GM19328 (cell line): ENCODE data around the gene PTPN13.

ENCODE experiments used
- ATAC-seq: cut with Tn5 transposase; IDR thresholded peaks from one replicate; pipeline ENCODE4 v1.9.1; 2021; ENCODE audit warnings: mild to moderate bottlenecking, moderate library complexity; ENCODE audit not compliant: unreplicated experiment

Gene PTPN13

DNA sequence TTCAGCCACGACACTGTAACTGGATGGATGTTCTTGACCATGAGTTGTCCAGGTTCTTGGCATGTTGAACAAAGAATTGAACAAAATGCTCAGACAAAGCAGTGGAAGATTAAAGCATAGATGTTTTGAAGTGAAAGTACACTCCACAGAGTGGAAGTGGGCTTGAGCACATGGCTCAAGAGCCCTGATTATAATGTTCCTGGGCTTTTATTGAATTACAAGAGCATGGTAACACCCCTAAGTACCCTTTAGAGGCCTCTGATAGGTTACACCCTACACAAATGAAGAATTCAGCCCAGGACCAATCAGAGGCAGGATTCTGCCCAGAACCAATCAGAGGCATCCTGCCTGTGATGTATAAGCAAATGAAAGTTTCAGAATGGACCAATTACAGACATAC is 221.5 kb downstream of the PTPN13 start:
- no peak for ATAC-seq

DNA sequence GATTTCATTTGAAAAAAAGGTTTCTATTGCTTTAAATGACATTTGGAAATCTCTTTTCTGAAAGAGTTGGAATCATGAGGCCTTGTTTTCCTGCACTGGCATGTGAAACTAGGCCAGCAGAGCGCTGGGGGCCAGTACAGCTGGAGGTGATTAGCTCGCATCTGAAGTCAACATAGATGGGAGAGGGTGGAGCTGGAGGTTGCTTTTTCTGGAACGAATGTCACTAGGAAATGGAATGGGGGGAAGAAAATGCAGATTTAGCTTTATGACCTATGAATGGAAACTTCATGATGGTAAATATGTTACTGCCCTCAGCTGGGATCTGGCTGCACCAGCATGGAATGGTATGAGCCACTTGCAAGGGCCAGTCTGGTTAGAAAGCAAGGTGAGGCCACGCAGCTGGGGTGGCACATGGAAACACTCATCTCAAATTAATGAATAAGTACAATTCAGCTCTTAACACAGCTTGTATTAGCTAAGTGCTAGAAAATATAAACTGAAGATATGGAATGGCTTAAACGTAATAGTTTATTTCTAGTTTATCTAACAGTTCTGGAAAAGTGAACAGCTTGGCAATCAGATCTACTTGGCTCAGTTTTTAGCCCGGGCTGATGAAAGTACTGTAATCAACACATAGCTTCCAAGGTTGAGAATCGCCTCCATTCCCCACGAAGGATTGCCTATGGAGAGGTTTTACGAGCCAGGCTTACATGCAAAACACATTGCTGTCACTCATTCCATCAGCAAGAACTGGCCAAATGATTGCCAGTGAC is 222.6 kb downstream of the PTPN13 start:
- ATAC-seq = no peak

DNA sequence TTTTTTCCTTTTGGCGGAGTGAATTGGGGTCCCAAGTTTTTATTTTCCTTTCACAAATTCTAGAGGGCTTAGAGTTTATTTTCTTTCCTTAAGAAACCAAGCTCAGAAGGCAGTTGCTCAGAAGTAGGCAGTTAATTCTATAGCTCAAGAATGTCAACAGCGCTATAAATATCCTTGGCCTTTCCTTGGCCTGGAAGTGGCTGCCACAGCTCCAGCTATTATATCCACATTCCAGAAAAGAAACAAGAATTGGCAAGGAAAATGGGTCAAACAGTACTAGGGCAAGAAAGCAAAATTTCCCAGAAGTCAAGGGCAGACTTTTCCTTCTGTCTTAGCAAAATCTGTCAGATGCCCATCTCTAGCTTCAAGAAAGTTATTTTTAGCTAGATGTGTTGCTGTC is 224.1 kb downstream of the PTPN13 start:
- no peak for ATAC-seq

GRCh38 chr4:86818841-86819240 is 224.7 kb downstream of the PTPN13 start:
- no peak for ATAC-seq

- no peak for ATAC-seq
Measured at GRCh38 chr4:86819561-86819960, 225.4 kb downstream of the PTPN13 start.

- no peak for ATAC-seq
Measured at GRCh38 chr4:86821151-86821550, 227.0 kb downstream of the PTPN13 start.

- no peak for ATAC-seq
Measured at GRCh38 chr4:86822136-86822535, 228.0 kb downstream of the PTPN13 start.

GRCh38 chr4:86825511-86825910 is 231.4 kb downstream of the PTPN13 start:
- no peak for ATAC-seq

GRCh38 chr4:86831262-86832130 is 237.4 kb downstream of the PTPN13 start:
- no peak for ATAC-seq

DNA sequence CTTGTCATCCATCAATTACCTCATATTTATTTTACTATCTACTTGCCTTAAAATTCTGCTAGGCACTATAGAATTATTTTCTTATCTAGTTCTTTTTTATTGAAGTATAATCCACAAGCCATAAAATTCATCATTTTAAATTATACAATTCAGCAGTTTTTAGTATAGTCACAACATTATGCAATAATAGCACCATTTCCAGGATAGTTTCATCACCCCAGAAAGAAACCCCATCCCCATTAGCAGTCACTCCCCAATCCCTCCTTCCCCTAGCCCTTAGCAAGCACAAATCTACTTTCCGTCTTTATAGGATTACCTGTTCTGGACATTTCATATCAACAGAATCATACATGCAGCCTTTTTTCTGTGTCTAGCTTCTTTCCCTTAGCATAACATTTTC is 239.5 kb downstream of the PTPN13 start:
- ATAC-seq = no peak

DNA sequence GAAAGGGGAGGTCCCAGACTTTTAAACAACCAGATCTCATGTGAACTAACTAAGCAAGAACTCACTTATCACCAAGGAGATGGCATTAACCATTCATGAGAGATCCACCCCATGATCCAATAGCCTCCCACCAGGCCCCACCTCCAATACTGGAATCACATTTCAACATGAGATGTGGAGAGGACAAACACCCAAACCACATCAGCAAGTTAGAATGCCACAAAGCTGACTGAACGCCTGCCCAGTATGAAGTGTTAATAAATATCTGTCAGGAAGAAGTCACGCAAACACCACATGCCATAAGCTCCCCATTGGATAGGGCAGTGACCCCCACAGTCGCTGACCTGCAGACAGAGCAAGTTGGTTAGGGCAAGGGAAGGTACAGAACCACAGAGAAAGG is 240.8 kb downstream of the PTPN13 start:
- ATAC-seq = no peak

DNA sequence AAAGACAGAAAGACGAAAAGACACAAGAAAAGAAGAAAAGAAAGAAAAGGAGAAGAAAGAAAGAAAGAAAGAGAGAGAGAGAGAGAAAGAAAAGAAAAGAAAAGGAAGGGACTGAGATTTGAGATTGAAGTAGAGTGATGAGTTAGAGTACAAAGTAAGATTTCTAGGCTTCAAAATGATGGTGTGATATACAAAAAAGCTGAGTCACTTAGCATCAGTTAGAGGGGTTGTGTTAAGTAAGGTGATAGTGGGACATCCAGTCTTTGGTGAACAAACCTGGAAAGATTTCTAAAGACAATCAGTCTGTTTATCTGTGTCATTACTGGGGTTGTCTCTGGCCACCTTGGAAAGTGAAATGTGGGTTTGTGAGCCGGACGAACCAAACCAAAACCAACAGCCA is 241.6 kb downstream of the PTPN13 start:
- ATAC-seq = no peak

DNA sequence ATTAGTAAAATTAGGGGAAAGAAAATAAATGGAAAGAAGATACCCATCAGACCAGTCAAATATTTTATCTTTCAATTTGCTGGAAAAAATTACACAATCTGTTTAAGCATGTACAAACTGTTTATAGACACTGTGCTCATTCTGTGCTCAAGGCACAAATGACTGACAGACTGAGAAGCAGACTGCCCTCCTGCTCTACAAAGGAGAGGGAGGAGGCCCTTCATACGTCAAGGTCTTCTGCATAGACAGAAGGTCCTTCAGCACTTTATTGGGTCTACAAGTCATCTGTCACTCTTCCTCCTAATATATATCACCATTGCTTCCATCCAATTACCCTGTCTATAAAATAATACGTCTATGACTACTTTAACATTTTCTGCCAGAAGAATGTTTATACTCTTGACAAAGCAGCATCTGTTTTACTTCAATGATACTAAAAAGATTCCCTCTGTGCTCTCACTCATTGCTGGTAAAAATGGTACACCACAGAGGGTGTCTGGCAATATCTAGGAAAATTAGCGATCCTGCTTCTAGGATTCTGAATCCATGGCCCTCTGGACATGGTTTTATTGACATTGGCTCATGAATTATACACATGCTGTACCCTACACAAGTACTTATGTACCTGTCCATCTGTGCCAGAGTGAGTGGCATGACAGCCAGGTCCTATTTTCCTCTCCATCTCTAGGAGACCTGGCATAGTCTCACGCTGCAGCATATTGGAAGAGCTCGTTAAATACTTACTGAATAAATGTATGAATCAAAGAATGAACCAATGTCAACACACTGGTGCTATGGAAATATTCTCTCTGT is 243.8 kb downstream of the PTPN13 start:
- no peak for ATAC-seq

DNA sequence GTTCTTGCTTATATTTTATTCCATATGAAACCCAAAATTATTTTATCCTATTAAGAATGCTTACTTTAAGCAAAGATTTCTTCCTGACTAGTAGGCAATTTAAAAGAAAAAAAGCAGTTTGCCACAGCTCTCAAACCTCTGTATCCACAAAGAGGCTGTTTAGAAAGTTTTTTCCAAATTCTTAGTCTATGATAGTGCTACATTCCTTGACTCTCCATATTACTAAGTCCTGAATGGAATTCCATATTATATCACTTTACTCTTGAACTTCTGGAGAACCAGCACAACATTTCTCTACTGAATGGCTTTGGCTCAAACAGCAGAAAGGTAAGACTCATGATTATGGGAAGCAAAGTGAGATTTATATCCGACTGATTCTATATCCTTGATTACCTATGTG is 246.7 kb downstream of the PTPN13 start:
- no peak for ATAC-seq

DNA sequence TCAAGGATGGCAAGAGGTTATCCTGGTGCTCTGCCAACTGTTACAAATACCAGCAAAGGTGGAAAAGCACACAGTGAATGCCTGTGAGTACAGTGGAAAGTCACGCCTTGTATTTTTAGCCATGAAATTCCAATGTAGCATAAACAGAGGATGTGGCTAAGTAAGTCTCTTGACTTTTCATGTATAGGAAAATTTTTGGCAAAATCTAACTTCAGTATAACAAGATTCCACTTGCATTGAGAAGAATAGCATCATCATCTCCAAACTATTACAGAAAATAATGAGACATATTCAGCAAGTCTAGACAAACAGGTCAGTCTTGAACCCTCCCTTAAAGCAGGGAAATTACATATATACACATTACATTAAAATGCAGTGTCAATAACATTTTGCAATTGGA is 247.2 kb downstream of the PTPN13 start:
- ATAC-seq = no peak

DNA sequence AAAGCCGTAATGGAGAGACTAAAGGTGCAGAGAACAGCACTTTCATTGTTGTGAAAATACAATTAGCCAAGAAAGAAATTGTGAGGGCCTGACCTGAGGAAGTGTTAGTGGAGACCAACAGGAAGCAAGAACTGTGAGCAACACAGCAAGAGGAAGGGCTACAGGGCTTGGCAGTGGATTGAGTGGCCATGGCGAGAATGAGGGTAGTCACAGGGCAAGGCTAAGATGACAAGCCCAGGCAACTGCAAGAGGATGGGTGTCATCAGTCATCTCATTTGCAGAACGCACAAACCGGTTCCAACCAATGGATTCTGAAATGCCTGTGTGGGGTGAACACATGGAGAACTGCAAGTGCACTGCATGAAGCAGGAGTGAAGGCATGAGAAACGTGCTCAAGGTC is 251.5 kb downstream of the PTPN13 start:
- no peak for ATAC-seq

DNA sequence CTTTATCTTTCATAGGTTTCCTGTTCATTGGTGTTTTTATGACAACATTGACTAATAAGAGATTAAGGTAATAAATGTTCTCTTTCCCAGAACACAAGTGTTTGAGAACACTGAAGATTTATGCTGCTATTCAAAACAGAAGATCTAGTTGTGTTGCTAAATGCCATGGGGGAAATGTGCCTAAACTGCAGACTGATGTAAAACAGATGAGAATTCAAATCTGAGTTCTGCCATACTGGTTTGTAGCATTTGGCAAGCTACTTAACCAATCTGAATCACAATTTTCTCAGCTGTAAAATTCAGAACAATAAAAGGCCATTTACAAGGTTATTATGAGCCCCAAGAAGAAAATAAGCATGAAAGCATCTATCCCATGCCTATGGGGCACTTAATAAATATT is 252.8 kb downstream of the PTPN13 start:
- no peak for ATAC-seq

- no peak for ATAC-seq
Measured at GRCh38 chr4:86847571-86847970, 253.5 kb downstream of the PTPN13 start.

DNA sequence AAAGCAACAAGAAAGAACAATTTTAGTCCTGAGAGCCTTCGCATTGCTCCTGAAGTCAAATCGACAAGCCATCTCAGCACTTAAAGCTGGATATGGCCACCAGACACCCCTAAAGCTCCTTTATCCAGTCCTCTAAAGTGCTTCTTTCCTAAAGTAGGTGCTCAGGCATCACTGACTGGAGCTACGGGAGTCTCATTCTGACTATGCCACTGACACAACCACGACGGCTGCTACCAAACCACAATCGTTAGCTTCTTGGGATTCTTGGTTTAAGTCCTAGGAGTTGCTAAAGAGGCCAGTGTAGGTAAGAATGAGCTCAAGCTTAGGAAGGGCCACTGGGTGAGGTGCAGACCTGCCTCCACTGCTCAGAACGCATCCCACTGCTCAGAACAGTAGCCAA is 254.0 kb downstream of the PTPN13 start:
- no peak for ATAC-seq

GRCh38 chr4:86848732-86849619 is 254.9 kb downstream of the PTPN13 start, which contains the start of gene SLC10A6:
Gene SLC10A6, minus strand, starts transcription at chr4:86849384. Its CDS starts 269 bp downstream, at chr4:86849115.
- no peak for ATAC-seq
